ENCODE data around the gene TP53AIP1. TPM values are rescaled to one million over a fixed set of nuclear protein-coding genes. Genes with fewer than 3 reads are reported as not detected.
"Not testable (repeated sequence)": the region's sequence is repeated elsewhere in the genome, so short reads cannot be mapped to it uniquely, and the experiment has no call there.

The TP53AIP1 gene
- total RNA-seq, 1 experiment from 2014 or later = 0.20 TPM

DNA sequence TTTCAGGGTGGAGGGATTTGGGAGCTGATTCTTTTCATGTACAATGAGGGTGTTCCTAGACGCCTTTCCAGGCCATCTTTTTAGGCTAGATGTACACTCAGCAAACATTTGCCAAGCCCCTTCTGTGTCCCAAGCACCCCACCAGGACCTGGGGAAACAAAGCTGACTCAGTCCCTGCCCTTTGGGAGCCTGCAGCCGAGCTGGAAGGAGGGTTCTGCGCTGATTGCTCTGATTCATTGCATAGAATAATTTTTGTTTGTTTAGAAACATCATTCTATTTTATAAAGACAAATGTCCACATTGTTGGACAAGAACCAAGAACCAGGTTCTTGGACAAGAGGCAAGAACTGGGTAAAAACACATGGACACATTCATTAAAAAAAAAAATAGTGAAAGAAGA, 16.7 kb downstream of the TP53AIP1 start:
- no peak for DNase-seq (ENCODE audit: low spot score)

DNA sequence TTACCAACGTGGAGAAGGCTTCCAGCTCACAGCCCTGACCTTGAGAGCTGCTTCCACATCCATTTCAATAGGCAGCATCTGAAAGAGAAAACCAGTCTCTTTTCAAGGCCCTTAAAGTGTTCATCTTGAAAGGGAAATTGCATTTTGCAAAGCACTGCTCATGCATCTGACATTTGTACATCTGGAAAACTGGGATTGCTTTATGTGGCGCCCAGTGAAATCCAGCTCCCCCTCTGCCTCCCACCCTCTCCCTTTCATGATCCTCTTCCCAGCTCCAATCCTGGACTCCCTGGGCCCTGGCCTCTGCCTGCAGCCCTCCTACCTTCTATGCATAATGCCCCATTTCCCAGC, 17.4 kb downstream of the TP53AIP1 start:
- no peak for DNase-seq (ENCODE audit: low spot score)

DNA sequence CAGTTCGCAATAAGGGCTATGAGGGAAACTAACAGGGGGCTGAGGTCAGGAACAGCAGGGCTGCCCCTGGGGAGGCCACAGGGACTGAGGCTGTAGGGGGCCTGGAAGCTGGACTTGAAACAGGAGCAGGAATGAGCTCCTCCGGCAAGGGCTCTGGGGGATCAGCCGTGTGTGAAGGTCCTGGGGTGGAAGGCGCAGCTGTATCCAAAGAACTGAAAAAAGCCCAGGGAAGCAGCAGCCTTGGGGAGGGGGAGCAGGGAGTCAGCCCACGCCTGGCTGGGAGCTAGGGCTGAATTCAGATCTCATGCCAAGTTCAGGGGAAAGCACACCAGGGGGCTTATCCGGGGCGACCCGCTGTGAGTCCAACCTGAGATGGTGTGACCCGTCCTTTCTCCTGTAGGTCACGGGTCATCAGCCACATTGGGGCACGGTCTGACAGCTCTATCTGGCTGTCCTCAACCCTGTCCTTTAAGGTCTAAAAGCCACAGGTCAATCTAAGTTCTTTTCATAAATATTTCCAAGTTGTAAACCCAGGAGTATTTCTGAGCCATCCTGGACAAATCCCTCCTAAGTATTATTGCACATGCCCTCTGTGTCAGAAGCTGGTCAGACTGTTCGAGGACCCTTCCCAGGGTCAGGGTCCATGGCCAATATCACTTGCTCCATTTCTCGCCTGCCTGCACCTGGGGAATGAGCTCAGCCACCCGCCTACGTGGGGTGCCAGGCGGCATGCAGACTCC, 18.0 kb downstream of the TP53AIP1 start:
- no peak for DNase-seq (ENCODE audit: low spot score)

DNA sequence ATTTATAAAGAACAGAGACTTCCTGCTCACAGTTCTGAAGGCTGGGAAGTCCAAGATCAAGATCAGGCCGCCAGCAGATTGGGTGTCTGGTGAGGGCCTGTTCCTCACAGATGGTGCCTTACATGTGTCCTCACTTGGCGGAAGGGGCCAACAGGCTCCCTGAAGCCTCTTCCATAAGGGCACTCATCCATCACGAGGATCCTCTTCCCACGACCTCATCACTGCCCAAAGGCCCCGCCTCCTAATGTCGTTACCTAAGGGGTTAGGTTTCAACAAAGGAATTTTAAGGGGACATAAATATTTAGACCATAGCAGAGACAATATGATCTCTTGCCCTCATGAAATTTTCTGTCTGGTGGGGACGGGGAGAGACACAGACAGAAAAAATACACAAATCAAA, 18.6 kb downstream of the TP53AIP1 start:
- no peak for DNase-seq (ENCODE audit: low spot score)

DNA sequence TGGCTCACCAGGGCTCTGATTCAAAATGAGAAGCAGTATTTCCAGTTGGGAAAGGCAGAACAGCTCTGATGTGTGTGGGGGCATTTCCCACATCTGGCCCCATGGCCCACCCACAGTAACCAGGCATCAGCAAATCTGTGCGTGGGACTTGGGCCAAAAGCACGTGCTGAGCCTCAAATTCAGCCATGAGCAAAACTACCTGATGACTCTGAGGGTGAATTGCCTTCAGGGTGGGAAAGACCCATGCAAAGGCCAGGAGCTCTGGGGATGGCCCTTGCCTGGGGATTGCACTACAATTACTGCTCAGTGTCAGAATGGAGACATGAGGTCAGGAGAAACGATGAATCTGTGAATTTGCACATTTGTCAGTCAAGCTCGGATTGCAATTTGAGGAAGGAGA, 20.9 kb downstream of the TP53AIP1 start:
- DNase-seq (ENCODE audit: low spot score) = no peak

DNA sequence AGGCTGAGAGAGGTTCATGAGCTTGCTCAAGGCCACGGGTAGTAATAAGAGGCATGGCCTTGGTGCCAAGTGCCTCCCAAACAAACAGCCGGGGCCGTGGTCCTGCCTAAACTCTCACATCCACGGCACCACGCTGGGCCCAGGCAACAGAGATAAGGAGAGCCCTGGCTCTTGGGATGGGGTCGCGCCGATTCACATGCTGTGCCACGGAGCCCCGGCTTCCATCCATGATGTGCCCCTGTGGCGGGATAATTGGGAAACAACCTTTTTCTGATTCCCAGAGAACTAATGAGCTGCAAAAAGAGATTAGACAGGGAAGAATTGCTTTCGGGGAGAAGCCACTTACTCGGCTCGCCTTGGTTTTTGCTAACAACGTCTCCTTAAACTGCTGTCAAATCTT, 22.0 kb downstream of the TP53AIP1 start:
- no peak for DNase-seq (ENCODE audit: low spot score)

DNA sequence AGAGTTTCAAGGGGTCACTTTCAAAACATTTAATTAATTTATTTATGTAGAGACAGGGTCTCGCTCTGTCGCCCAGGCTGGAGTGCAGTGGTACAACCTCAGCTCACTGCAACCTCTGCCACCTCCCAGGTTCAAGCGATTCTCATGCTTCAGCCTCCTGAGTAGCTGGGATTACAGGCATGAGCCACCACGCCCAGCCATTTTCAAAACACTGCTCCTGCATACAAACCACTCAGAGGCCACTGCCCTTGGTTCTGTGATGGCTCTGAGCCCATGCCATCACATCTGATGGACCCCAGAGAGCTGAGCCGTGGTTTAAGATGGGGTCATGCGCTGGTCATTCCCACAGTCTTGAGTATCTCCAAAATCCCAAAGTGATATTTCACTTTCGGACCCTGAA, 23.0 kb downstream of the TP53AIP1 start:
- DNase-seq (ENCODE audit: low spot score) = not testable (repeated sequence)

DNA sequence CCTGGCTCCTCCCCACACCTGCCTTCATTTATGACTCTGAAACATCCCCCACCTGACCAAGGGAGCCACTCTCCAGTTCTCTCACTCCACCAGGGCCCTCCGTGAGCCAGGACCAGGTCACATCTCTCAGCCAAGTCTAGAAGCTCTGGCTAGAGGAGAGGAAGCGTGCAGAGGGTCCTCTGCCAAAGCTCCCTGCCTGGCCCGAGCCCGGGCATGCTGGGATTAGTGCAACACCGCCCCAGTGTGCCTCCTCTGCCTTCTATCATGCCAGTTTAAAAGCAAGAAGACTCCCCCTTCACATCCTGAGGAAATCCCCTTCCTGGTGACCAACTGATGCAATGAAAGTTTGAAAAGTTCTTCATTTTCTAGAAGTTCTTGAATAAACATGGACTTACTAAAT, 23.5 kb downstream of the TP53AIP1 start:
- DNase-seq (ENCODE audit: low spot score) = no peak

DNA sequence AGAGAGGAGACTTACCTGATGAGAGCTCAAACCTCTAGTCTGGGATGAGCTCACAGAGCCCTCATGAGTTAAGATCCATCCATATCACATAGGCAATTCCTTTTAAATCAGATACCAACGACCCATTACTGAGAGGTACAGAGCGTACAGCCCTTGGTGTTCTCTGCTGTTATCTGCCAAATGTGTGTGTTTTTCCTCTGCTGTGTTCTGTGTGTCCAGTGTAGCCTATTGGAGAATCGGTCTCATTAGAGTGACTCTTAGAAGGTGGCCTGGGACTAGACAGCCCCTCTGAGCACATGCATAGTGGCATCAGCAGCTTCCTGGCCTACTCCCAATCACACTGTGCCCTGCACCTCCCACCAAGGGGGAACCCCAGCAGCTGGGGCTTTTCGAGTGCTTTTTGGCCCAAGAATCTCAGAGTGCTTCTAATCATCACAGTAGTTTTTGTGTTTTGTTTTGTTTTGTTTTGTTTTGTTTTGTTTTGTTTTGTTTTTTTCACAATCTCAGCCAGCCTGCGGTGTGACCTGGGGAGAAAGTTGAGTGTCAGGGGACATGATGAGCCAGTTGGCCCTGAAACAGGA, 25.4 kb downstream of the TP53AIP1 start:
- DNase-seq (ENCODE audit: low spot score) = no peak

DNA sequence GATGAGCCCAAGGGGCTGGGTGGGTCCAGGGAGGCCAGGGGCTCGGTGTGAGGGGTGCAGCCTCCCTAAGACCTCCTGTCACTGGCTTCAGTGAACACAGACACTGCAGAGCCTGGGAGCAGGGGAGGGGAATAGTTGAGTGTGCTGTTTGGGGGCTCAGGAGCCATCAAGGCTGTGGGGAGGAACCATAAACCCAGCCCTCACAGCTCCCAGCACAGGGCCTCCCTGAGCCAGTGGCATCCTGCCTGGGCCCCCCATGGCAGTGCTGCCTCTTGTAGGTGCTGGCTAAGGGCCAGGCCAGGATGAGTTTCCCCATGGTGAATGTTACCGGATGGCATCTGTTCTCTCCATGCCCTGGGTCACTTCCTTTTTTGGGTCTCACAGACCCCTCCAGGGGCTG, 26.0 kb downstream of the TP53AIP1 start:
- no peak for DNase-seq (ENCODE audit: low spot score)

DNA sequence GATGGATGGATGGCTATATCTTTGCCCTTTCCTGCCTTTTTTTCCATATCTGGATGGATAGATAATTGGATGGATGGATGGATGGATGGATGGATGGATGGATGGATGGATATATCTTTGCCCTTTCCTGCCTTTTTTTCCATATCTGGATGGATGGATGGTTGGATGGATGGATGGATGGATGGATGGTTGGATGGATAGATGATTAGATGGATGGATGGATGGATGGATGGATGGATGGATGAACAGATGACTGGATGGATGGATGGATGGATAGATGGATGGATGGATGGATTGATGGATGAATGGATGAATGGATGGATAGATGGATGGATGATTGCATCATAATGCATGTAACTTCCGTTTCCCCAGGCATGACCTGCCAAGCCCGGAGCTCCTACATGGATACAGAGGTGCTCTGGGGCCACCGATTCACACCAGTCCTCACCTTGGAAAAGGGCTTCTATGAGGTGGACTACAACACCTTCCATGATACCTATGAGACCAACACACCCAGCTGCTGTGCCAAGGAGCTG, 26.6 kb downstream of the TP53AIP1 start:
- no peak for DNase-seq (ENCODE audit: low spot score)

DNA sequence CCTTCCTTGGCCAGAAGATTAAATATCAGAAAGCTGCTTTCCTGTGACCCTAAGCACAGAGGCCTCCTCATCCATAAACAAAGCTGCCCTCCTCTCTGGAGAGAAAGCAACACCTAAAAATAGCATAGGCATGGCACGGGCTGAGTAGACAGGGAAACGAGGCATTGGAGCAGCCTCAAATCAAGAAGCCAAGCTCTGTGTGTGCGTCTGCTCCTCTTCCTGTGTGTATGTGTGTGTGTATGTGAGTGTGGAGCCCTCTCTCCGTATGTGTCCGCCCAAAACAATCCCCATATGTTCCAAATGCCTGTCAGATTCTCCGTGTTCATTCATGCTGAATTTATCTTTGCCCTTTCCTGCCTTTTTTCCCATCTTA, 27.5 kb downstream of the TP53AIP1 start:
- no peak for DNase-seq (ENCODE audit: low spot score)

DNA sequence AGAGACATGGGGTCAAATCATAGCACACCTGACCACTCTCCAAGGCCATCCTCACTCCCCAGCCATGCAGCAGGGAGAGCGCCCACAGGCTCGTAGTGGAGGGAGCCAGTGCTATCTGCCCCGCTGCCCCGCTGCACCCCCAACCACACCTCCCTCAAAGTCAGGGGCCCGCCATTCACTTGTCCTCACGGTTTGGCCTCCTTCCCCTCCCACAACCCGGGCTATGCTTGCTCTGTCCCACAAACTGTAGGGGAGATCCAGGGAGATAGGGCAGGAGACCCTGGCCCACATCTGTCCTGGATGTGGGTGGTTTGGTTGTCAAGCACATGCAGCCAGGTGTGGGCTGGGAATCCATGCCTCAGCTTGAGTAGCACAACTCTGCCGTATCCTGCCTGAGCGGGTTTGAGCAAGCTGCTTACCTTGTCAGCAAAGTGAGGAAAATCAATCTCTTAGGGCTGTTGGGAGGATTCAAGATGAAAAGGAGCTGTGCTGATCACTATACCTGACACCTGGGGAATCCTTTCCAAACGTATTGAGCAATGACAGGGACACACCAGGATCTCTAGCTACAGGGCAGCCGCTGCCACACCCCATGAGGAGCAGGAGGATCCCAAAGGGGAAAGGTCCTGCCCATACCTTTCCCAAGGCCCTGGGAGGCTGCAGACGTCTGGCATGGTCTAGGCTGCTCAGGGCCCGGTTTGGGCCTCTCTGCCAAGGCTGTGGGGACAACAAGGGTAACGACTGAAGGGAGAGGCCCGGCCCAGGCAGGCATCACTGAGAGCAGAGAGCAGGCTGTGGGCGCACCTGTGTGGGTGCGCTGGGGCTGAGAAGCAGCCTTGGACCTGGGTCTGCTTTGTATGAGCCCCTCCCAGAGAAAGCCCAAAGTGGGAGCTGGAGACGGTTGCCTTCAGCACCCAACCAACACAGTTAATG, 28.2 kb downstream of the TP53AIP1 start:
- no peak for DNase-seq (ENCODE audit: low spot score)

DNA sequence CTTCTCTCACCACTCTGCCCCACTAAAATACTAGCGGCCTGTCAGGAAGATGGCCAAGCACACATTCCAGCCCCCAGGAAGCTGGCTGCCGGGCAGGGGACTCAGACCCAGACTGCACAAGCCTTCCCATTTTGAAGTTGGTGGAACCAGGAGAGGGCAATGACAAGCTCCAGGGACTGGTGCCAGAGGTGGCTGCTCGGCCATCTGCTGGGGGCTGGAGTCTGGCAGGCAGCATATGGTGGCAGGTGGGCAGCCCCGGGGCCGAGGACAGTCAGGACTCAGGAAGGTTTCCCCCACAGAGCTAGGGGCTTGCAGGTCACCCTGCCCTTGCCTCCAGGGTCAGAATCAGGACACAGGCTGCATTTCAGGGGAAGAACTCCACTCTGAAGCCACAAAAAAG, 28.9 kb downstream of the TP53AIP1 start:
- DNase-seq (ENCODE audit: low spot score) = no peak

DNA sequence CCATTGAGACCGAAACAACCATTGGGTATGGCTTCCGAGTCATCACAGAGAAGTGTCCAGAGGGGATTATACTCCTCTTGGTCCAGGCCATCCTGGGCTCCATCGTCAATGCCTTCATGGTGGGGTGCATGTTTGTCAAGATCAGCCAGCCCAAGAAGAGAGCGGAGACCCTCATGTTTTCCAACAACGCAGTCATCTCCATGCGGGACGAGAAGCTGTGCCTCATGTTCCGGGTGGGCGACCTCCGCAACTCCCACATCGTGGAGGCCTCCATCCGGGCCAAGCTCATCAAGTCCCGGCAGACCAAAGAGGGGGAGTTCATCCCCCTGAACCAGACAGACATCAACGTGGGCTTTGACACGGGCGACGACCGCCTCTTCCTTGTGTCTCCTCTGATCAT, 31.0 kb downstream of the TP53AIP1 start:
- DNase-seq (ENCODE audit: low spot score) = no peak

DNA sequence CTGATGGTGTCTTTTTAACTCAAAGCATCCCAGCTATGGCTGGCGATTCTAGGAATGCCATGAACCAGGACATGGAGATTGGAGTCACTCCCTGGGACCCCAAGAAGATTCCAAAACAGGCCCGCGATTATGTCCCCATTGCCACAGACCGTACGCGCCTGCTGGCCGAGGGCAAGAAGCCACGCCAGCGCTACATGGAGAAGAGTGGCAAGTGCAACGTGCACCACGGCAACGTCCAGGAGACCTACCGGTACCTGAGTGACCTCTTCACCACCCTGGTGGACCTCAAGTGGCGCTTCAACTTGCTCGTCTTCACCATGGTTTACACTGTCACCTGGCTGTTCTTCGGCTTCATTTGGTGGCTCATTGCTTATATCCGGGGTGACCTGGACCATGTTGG, 31.4 kb downstream of the TP53AIP1 start:
- DNase-seq (ENCODE audit: low spot score) = no peak

DNA sequence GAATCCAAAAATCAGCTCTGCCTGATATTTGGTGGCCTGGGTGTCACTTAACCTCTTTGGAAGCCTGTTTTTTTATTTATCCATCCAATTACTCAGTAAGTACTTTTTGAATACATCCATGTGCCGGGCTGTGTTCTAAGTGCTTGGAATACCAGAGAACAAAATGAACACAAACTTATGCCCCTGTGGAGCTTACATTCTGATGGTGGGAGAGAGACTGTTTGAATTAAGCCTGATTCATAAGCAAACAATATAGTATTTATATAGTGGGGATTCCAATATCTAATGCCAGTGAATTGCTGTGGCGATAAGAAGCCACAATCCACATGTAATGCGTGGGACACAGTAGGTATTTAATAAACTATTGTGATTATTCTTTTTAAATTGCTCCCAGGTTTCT, 32.1 kb downstream of the TP53AIP1 start:
- no peak for DNase-seq (ENCODE audit: low spot score)

DNA sequence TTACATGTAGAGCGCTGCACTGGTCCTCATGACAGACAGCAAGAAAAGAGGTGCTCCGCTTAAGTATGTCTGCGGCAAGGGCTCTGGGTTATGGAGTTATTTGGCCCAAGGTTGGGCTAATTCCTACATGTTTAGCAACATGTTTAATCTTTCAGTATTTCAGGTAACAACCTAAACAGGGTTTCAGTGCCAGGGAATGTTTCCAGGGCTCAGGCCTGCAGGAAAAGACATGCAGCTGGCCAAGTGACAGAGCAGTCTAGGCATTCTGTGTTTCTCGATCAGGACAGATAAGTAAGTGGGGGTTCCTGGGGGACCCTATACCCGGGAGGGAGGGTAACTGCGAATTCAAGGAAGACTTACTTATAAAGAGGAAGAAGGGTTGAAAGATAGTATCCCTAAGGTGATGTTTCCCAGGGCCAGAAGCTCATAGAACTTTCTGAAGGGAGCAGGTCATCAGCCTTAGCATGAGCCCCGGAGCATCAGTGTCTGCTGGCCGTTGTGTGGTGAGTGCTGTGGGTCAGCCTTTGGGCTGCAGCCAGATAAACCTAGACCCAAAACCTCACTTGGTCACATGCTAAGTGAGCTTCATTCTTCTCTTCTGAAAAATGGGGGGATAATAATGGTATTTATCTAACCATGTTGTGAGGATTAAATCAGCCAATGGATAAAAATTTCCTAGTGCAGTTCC, 33.1 kb downstream of the TP53AIP1 start:
- no peak for DNase-seq (ENCODE audit: low spot score)

DNA sequence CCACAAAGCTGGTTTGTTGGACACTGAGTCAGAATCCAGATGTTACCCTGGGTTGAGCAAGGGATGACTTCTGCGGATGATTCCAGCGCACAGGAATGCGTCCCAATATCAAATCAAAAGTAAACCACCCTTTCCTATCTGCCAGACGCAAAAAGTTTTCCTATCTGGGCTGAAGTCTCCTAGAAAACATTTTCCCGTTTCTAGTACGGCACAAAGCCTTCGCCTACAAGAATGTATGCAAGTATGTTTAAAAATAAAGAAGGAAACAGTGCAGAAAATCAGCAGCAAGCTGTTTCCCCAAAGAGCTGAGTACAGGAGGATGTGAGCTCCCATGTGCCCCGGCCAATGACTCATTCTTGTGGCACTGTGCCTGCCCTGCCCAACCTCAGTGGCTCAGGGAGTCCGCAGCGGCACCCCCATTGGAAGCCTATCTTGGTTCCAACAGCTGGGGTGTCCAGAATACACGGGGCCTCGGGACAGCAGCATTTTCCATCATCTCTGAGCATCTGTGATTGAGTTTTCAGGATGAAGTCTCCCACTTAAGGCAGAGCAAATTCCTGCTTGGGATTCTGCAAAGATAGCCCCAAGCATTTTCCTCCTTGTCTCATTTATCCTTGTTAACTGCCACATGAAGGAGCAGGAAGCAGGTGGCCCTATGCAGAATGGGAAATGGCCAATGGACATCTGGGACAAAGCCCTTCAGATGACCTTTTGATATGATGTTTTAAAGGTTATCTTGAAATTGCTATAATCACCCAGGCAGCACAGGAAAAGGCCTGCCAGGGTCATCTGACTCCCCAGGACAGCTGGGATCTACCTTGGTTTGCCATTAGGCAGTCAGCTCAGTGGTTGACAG, 34.1 kb downstream of the TP53AIP1 start:
- DNase-seq (ENCODE audit: low spot score) = peak; percentile 49

DNA sequence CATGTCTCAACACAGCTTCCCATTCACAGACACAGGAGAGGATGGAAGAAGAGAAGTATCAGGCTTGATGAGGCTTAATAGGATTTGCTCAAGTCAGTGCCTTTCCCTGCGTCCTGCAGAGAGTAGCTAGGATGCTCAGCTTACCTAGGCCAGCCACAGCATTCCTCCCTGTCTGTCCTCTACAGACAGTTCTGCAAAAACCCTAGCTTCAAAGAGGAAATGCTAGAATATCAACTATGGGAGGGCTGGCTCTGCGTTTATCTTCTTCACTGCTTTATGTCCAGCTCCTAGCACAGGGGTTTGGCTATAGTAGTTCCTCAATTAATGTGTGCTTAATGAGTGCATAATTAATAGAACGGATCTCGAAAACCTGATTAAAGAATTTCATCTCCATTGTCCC, 35.1 kb downstream of the TP53AIP1 start:
- no peak for DNase-seq (ENCODE audit: low spot score)

Measured in HT-29 (cell line).